Heart left ventricle (tissue), 13 donors: Measurements from ENCODE around the gene AHCTF1.

ENCODE experiments used
- POLR2A ChIP-seq, 2 donors: fragments of 450-650 bp; IDR thresholded peaks; one replicate each; pipeline ENCODE4 v1.6.1; 2017; ENCODE audit warnings: antibody characterized with exemption in 2 of 2, mild to moderate bottlenecking in 2 of 2, moderate library complexity in 2 of 2
- TF ChIP-seq, protein P1 (sequence below), 12 donors: fragments of 200-600 bp; sonication (generic) in 4 of 12; IDR thresholded peaks; one replicate each; pipeline versions ENCODE4 v1.5.0 to v1.8.0; 2018 to 2022; ENCODE audit warnings: antibody characterized with exemption in 12 of 12, mild to moderate bottlenecking in 5 of 12
- donor health status: ischemic (EF 13 %, LVEDD 7.1; RV severe dilation, severe dysfunction).
- donor health status: DM: no; HTN: yes; CAD: no.
- donor health status: DM: no; HTN: no; CAD: no.
- donor health status: ischemic (EF 25% LVEDD 6.9; RV normal size, moderate dysfunction).
- donor health status: ischemic (EF 25% LVEDD 5.7; RV mildly dilated, moderate dysfunction).
- donor health status: ischemic (EF 35%, LVEDD 5.7; RV mildly dilated, moderate dysfunction).
- donor health status: nonischemic (EF 11% LVEDD 7.7; RV severe dilation, severe dysfunction).
- donor health status: DM: yes; HTN: yes; CAD: no.
- donor health status: PGD.
- donor health status: ischemic (EF 29% LVEDD 5.4; RV normal size, mild dysfunction).
- donor health status: nonischemic (EF 23%, LVEDD 6.1; RV moderate dilation, normal function).

GRCh38 chr1:246893191-246893939 is 38.4 kb downstream of the AHCTF1 start:
- TF ChIP-seq, protein P1, sequence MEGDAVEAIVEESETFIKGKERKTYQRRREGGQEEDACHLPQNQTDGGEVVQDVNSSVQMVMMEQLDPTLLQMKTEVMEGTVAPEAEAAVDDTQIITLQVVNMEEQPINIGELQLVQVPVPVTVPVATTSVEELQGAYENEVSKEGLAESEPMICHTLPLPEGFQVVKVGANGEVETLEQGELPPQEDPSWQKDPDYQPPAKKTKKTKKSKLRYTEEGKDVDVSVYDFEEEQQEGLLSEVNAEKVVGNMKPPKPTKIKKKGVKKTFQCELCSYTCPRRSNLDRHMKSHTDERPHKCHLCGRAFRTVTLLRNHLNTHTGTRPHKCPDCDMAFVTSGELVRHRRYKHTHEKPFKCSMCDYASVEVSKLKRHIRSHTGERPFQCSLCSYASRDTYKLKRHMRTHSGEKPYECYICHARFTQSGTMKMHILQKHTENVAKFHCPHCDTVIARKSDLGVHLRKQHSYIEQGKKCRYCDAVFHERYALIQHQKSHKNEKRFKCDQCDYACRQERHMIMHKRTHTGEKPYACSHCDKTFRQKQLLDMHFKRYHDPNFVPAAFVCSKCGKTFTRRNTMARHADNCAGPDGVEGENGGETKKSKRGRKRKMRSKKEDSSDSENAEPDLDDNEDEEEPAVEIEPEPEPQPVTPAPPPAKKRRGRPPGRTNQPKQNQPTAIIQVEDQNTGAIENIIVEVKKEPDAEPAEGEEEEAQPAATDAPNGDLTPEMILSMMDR (IDR thresholded peaks at IDR 0.05) = no peak
- TF ChIP-seq POLR2A (IDR thresholded peaks at IDR 0.05) = no peak
